PC-3 (cell line): ENCODE data around the gene DPH6. TPM values are rescaled to one million over a fixed set of nuclear protein-coding genes. Genes with fewer than 3 reads are reported as not detected.

ENCODE experiments used
- ATAC-seq: fragments of 200-7000 bp; cut with Tn5 transposase; 2 replicates; pipeline ENCODE4 v1.9.1; 2020; ENCODE audit warnings: mild to moderate bottlenecking, moderate library complexity
- BruUV-seq: library from RNA; stranded (reverse); fragments of 400-500 nt; replicated peaks from 2 replicates; lab custom pipeline; 2021; lab: Mats Ljungman, UMichigan
- CTCF ChIA-PET: fragments of 300-600 bp; sonication (Branson Sonifier 250); formaldehyde crosslinking; loops from one replicate; lab custom pipeline; 2022; ENCODE audit warnings: antibody characterized with exemption; lab: Charles Lee
- POLR2A ChIA-PET: fragments of 300-600 bp; sonication (Branson Sonifier 250); formaldehyde crosslinking; loops from one replicate; lab custom pipeline; 2022; ENCODE audit warnings: antibody characterized with exemption; ENCODE audit not compliant: unreplicated experiment; lab: Charles Lee
- DNase-seq: peaks from one replicate; pipeline ENCODE4 v3.0.0-alpha.2; 2015
- H2AFZ ChIP-seq: fragments of 300-600 bp; sonication (generic); 2 replicates; pipeline ENCODE4 v1.6.0; 2016; ENCODE audit warnings: antibody characterized with exemption, low read length
- H3F3A ChIP-seq: fragments of 300-600 bp; sonication (generic); one replicate; pipeline ENCODE4 v1.6.0; 2017; ENCODE audit warnings: antibody characterized with exemption, low read length, control low read depth, mild to moderate bottlenecking; ENCODE audit not compliant: unreplicated experiment
- H3K27ac ChIP-seq: fragments of 300-600 bp; sonication (generic); 2 replicates; pipeline ENCODE4 v1.5.1; 2016; ENCODE audit warnings: mild to moderate bottlenecking, low read length
- H3K27me3 ChIP-seq: fragments of 300-600 bp; sonication (generic); 2 replicates; pipeline ENCODE4 v1.6.1; 2016; ENCODE audit warnings: low read length, mixed read lengths
- H3K36me3 ChIP-seq: fragments of 300-600 bp; sonication (generic); 2 replicates; pipeline ENCODE4 v1.6.1; 2016; ENCODE audit warnings: low read depth, mixed run types, low read length, mixed read lengths
- H3K4me1 ChIP-seq: fragments of 300-600 bp; sonication (generic); 2 replicates; pipeline ENCODE4 v1.5.1; 2016; ENCODE audit warnings: low read length; ENCODE audit not compliant: insufficient read depth
- H3K4me2 ChIP-seq: fragments of 300-600 bp; sonication (generic); 2 replicates; pipeline ENCODE4 v1.6.0; 2016; ENCODE audit warnings: low read length
- H3K4me3 ChIP-seq: fragments of 300-600 bp; sonication (generic); 2 replicates; pipeline ENCODE4 v1.5.1; 2016; ENCODE audit warnings: mild to moderate bottlenecking, low read length, mixed read lengths
- H3K79me2 ChIP-seq: fragments of 300-600 bp; sonication (generic); 2 replicates; pipeline ENCODE4 v1.6.1; 2017; ENCODE audit warnings: low read length, mixed read lengths
- H3K9ac ChIP-seq: fragments of 300-600 bp; sonication (generic); 2 replicates; pipeline ENCODE4 v1.6.0; 2016; ENCODE audit warnings: mild to moderate bottlenecking, low read length
- H3K9me2 ChIP-seq: fragments of 300-600 bp; sonication (generic); replicated peaks from 2 replicates; pipeline ENCODE4 v1.6.1; 2016; ENCODE audit warnings: mixed run types, low read length, mixed read lengths
- H3K9me3 ChIP-seq: fragments of 300-600 bp; sonication (generic); 2 replicates; pipeline ENCODE4 v1.6.1; 2016; ENCODE audit warnings: low read length, mixed read lengths
- H4K20me1 ChIP-seq: fragments of 300-600 bp; sonication (generic); 2 replicates; pipeline ENCODE4 v1.6.1; 2016; ENCODE audit warnings: low read length, mixed read lengths
- EZH2 ChIP-seq: fragments of 300-600 bp; sonication (generic); IDR thresholded peaks from one replicate; pipeline ENCODE4 v1.6.1; 2017; ENCODE audit warnings: antibody characterized with exemption, mild to moderate bottlenecking, low read length; ENCODE audit not compliant: unreplicated experiment
- EZH2phosphoT487 ChIP-seq: fragments of 300-600 bp; sonication (generic); IDR thresholded peaks from 2 replicates; pipeline ENCODE4 v1.6.1; 2018; ENCODE audit warnings: mild to moderate bottlenecking, antibody characterized with exemption, low read length, borderline replicate concordance
- intact Hi-C: fragments of 100-400 bp; cut with micrococcal nuclease; formaldehyde crosslinking; loops from 2 replicates; pipeline ENCODE4 v1.9.0; 2023
- total RNA-seq: library from RNA; depleted of rRNA; stranded (reverse); fragments of >200 nt; gene quantifications from 2 replicates; pipeline ENCODE4 v1.2.3, GENCODE V29; 2014
- TF ChIP-seq, protein P1 (sequence below): fragments of 300-600 bp; sonication (generic); conservative IDR thresholded peaks from 2 replicates; pipeline ENCODE4 v1.5.1; 2017; ENCODE audit warnings: antibody characterized with exemption, low read depth, mild to moderate bottlenecking, low read length

DPH6 gene
- total RNA-seq, 1 experiment from 2014 or later = 6.9 TPM

GRCh38 chr15:35583863-35584528, 38.0 kb upstream of the DPH6 start:
- Histone ChIP-seq H3K4me2 (no peak overlapping the region), H3K4me3 (no peak overlapping the region), H3K27ac (no peak overlapping the region), H3K9ac (no peak overlapping the region), H3F3A (no peaks in the 10 kb centered on the region), H3K4me1 (no peaks in the 10 kb centered on the region), H3K36me3 (no peaks in the 10 kb centered on the region), H2AFZ (no peak overlapping the region), H3K9me3 (no peaks in the 10 kb centered on the region), H4K20me1 (no peaks in the 10 kb centered on the region), H3K79me2 (no peaks in the 10 kb centered on the region), H3K9me2 (no peaks in the 10 kb centered on the region), H3K27me3 (no peaks in the 10 kb centered on the region)
- TF ChIP-seq EZH2 (no peak), EZH2phosphoT487 (no peak)
- TF ChIP-seq, protein P1, sequence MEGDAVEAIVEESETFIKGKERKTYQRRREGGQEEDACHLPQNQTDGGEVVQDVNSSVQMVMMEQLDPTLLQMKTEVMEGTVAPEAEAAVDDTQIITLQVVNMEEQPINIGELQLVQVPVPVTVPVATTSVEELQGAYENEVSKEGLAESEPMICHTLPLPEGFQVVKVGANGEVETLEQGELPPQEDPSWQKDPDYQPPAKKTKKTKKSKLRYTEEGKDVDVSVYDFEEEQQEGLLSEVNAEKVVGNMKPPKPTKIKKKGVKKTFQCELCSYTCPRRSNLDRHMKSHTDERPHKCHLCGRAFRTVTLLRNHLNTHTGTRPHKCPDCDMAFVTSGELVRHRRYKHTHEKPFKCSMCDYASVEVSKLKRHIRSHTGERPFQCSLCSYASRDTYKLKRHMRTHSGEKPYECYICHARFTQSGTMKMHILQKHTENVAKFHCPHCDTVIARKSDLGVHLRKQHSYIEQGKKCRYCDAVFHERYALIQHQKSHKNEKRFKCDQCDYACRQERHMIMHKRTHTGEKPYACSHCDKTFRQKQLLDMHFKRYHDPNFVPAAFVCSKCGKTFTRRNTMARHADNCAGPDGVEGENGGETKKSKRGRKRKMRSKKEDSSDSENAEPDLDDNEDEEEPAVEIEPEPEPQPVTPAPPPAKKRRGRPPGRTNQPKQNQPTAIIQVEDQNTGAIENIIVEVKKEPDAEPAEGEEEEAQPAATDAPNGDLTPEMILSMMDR = no peak
- DNase-seq (no peak), ATAC-seq (no peak)
- ChIA-PET POLR2A (no interaction called here), CTCF (no interaction called here)
- intact Hi-C loops = no loop called here
- no TSS peak for BruUV-seq

- Histone ChIP-seq H3K36me3 (no peaks in the 10 kb centered on the region), H3K79me2 (no peaks in the 10 kb centered on the region), H3K27ac (no peak overlapping the region), H3K9me3 (no peaks in the 10 kb centered on the region), H3F3A (no peaks in the 10 kb centered on the region), H3K4me1 (no peaks in the 10 kb centered on the region), H3K4me2 (no peak overlapping the region), H3K9ac (no peak overlapping the region), H2AFZ (no peak overlapping the region), H3K27me3 (no peaks in the 10 kb centered on the region), H4K20me1 (no peaks in the 10 kb centered on the region), H3K9me2 (no peaks in the 10 kb centered on the region), H3K4me3 (no peak overlapping the region)
- ATAC-seq (no peak), DNase-seq (no peak)
- POLR2A ChIA-PET = no interaction called here
- CTCF ChIA-PET = no interaction called here
- intact Hi-C loops = no loop called here
- TF ChIP-seq EZH2phosphoT487 = no peak
- TF ChIP-seq EZH2 = no peak
- TF ChIP-seq, protein P1 = no peak
- BruUV-seq = no TSS peak
Observed at GRCh38 chr15:35580606-35581005, 34.6 kb upstream of the DPH6 start.

GRCh38 chr15:35567392-35567791, 21.4 kb upstream of the DPH6 start:
- no peaks in the 10 kb centered on the region for H3K9me3 ChIP-seq
- no peaks in the 10 kb centered on the region for H3K36me3 ChIP-seq
- H3K4me2 ChIP-seq = no peak overlapping the region
- H3F3A ChIP-seq = no peaks in the 10 kb centered on the region
- TF ChIP-seq, protein P1 = no peak
- TF ChIP-seq EZH2phosphoT487 (no peak), EZH2 (no peak)
- intact Hi-C loops = no loop called here
- H3K9ac ChIP-seq = no peak overlapping the region
- no peaks in the 10 kb centered on the region for H3K27me3 ChIP-seq
- CTCF ChIA-PET = no interaction called here
- POLR2A ChIA-PET = no interaction called here
- H3K9me2 ChIP-seq = no peaks in the 10 kb centered on the region
- no TSS peak for BruUV-seq
- H4K20me1 ChIP-seq = no peaks in the 10 kb centered on the region
- no peak overlapping the region for H2AFZ ChIP-seq
- H3K4me3 ChIP-seq = no peak overlapping the region
- ATAC-seq = no peak
- no peak for DNase-seq
- no peaks in the 10 kb centered on the region for H3K4me1 ChIP-seq
- H3K79me2 ChIP-seq = no peaks in the 10 kb centered on the region
- H3K27ac ChIP-seq = no peak overlapping the region
